ENCODE results near the gene FBXO33.

The FBXO33 gene

DNA sequence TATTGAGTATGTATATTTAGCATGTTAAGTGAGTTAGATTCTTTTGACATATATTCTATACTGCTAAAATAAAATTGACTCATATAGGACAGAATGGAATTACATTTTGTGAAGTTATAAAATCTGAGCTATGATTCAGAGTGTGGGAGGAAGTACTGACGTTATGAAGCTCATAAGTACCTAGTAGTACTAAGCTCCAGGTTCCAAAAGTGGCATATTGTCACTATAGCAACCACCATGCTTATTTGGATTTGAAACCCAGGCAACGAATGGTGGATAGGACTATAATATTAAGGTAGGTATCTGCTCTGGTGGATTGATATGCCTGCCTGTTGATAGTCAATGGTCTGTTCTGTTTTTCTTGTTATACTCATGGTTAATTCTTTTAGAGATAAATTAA, 2.2 kb upstream of the FBXO33 start:
- H3K9ac ChIP-seq, result no peak overlapping the region
- no peak overlapping the region for H3K27ac ChIP-seq
- no peak overlapping the region for H3K4me3 ChIP-seq (IDR thresholded peaks at IDR 0.05; ENCODE audit: insufficient read depth, low read depth, low read length)
- H3K4me1 ChIP-seq (ENCODE audit: low read depth, poor library complexity, severe bottlenecking), result peaks cover 20% of the 10 kb centered on the region
- H3K4me2 ChIP-seq, result peak overlapping the region; percentile 90; the same call in 1 of the 2 replicates
- no peak overlapping the region for H2AFZ ChIP-seq (ENCODE audit: low read depth)
- no peak for TF ChIP-seq CTCF (conservative IDR thresholded peaks at IDR 0.05; ENCODE audit: low read depth, low read length)
- no peaks in the 10 kb centered on the region for H3K27me3 ChIP-seq (ENCODE audit: insufficient read depth, low read depth)
- H3K79me2 ChIP-seq (ENCODE audit: insufficient read depth, low read depth), result peaks cover 21% of the 10 kb centered on the region
- no peaks in the 10 kb centered on the region for H4K20me1 ChIP-seq (ENCODE audit: insufficient read depth)
- no peaks in the 10 kb centered on the region for H3K36me3 ChIP-seq (ENCODE audit: insufficient read depth)

- TF ChIP-seq CTCF (conservative IDR thresholded peaks at IDR 0.05; ENCODE audit: low read depth, low read length), result no peak
- H3K9ac ChIP-seq, result peak overlapping the region; percentile 33
- no peaks in the 10 kb centered on the region for H4K20me1 ChIP-seq (ENCODE audit: insufficient read depth)
- H3K4me3 ChIP-seq (IDR thresholded peaks at IDR 0.05; ENCODE audit: insufficient read depth, low read depth, low read length), result no peak overlapping the region
- no peaks in the 10 kb centered on the region for H3K27me3 ChIP-seq (ENCODE audit: insufficient read depth, low read depth)
- H3K36me3 ChIP-seq (ENCODE audit: insufficient read depth), result no peaks in the 10 kb centered on the region
- H3K79me2 ChIP-seq (ENCODE audit: insufficient read depth, low read depth), result peaks cover 31% of the 10 kb centered on the region
- peak overlapping the region; percentile 69 for H3K27ac ChIP-seq
- peaks cover 28% of the 10 kb centered on the region for H3K4me1 ChIP-seq (ENCODE audit: low read depth, poor library complexity, severe bottlenecking)
- H3K4me2 ChIP-seq, result peak overlapping the region; percentile 90
- peak overlapping the region; percentile 72; the same call in 1 of the 2 replicates for H2AFZ ChIP-seq (ENCODE audit: low read depth)
Observed at GRCh38 chr14:39433452-39433813, 1.2 kb upstream of the FBXO33 start.

DNA sequence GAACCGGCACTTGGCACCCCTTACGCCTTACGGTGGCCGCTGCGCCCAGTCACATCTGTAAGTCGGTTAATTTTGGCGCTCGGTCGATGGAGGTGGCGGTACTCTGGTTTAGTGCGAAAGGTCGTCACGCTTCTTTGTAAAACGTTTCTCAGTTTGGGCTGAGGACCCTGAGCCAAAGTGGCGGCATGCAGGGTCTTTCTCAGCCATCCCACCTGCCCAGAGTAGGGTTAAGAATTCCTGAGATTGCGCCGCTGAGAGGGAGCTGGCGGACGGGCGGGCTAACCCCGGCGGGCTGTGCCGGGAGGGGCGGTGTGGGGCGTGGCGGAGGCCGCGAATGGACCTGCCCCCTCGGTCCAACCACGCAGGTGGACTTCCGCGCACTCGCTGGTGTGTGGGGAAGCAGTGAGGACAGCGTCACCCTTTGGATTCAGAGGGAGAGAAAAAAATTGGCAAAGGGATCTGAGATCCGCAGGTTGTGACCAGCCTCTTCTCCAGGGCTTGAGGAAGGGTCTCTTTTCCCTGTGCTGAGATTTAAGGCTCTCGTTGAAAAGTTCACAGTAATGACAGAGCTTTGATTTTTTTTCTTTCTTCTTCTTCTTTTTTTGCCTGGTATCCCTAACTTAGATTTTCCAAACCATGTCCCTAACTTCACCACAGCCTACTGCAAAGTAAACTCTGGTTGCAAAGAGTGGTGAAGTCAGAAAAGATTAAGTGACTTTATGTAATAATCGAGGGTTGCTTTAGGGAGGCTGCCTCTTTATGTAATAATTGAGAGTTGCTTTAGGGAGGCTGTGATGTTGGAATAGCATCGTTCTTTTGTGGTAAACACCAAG, 602 bp upstream of the FBXO33 start:
- Histone ChIP-seq H3K27ac (peak overlapping the region; percentile 69), H3K4me3 (IDR thresholded peaks at IDR 0.05; ENCODE audit: insufficient read depth, low read depth, low read length) (no peak overlapping the region), H3K79me2 (ENCODE audit: insufficient read depth, low read depth) (peaks cover 37% of the 10 kb centered on the region), H3K4me1 (ENCODE audit: low read depth, poor library complexity, severe bottlenecking) (peaks cover 28% of the 10 kb centered on the region), H3K9ac (peak overlapping the region; percentile 33), H3K4me2 (peak overlapping the region; percentile 90), H4K20me1 (ENCODE audit: insufficient read depth) (no peaks in the 10 kb centered on the region), H3K36me3 (ENCODE audit: insufficient read depth) (no peaks in the 10 kb centered on the region), H3K27me3 (ENCODE audit: insufficient read depth, low read depth) (no peaks in the 10 kb centered on the region), H2AFZ (ENCODE audit: low read depth) (peak overlapping the region; percentile 72)
- no peak for TF ChIP-seq CTCF (conservative IDR thresholded peaks at IDR 0.05; ENCODE audit: low read depth, low read length)

- Histone ChIP-seq H2AFZ (ENCODE audit: low read depth) (peak overlapping the region; percentile 68), H3K4me3 (IDR thresholded peaks at IDR 0.05; ENCODE audit: insufficient read depth, low read depth, low read length) (no peak overlapping the region), H3K4me2 (peak overlapping the region; percentile 80), H3K27ac (peak overlapping the region; percentile 91), H3K9ac (peak overlapping the region; percentile 90), H3K27me3 (ENCODE audit: insufficient read depth, low read depth) (no peaks in the 10 kb centered on the region), H3K79me2 (ENCODE audit: insufficient read depth, low read depth) (peaks cover 49% of the 10 kb centered on the region), H3K36me3 (ENCODE audit: insufficient read depth) (no peaks in the 10 kb centered on the region), H4K20me1 (ENCODE audit: insufficient read depth) (no peaks in the 10 kb centered on the region), H3K4me1 (ENCODE audit: low read depth, poor library complexity, severe bottlenecking) (peaks cover 28% of the 10 kb centered on the region)
- TF ChIP-seq CTCF (conservative IDR thresholded peaks at IDR 0.05; ENCODE audit: low read depth, low read length), result no peak
Observed at GRCh38 chr14:39431416-39432178, 636 bp downstream of the FBXO33 start.
